GM18505 (cell line): ENCODE results near the gene PRDM4.
"Not testable (repeated sequence)": the region's sequence is repeated elsewhere in the genome, so short reads cannot be mapped to it uniquely, and the experiment has no call there.

Source experiments
- ATAC-seq: cut with Tn5 transposase; IDR thresholded peaks from one replicate; pipeline ENCODE4 v1.9.1; 2021; ENCODE audit not compliant: unreplicated experiment
- POLR2A ChIP-seq: IDR thresholded peaks from 4 replicates; pipeline ENCODE4 v1.6.1; 2011; ENCODE audit warnings: borderline replicate concordance; ENCODE audit not compliant: insufficient read depth, insufficient read length; ENCODE audit errors: extremely low read depth

Gene PRDM4

DNA sequence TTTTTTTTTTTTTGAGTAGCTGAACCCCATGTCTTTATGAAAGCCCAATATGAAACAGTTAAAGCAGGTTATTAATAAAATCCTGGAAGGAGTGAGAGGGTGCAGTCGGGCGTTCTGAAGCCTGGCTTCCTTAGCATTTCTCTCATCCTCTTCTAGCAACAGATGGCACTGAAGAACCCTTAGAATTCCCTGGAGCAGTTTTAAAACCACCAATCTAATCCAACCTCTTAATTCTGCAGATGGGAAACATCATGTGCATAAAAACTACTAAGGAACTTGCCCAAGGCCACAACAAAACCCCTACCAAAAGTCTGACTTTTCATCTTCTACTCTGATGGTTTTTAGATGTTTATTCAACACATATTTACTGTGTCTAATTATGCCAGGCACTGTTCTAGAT is 25.2 kb downstream of the PRDM4 start:
- no peak for TF ChIP-seq POLR2A
- ATAC-seq: no peak

DNA sequence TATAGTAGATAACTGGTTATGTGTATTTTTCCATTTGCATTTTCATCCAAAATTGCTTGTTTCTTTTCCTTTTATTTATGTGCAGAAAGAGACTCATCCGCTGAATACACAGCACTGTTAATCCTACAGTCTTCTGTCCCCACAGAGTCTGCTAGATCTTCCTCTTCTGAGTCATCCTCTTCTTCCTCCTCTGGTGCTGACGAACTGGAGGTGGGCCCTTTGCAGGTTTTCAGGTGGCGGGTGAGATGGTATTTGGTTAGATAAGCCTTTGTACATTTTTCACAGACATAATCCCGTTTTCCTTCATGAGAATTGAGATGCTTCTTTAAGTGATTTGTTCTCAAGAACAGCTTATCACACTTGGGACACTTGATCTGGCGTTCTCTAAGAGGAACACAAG is 26.8 kb downstream of the PRDM4 start:
- no peak for TF ChIP-seq POLR2A
- no peak for ATAC-seq

DNA sequence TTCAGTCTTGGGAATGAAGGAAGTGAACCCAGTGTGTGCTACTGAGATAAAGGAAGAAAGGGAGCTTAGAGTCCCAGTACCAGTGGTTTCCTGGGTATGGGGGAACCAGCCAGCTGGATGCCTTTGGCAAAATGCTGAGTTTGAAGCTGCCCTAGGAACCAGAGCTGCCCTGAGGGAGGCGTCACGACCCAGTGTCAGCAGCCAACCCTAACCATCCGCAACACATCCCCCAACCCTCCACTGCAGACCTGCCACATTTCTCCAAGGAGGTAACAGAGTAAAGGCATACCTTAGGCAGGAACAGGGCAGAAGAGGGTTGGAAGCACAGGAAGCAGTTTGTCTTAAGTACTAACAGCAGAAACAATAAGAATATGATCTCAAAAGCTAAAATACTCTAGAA is 28.6 kb downstream of the PRDM4 start:
- TF ChIP-seq POLR2A: no peak
- ATAC-seq: no peak

DNA sequence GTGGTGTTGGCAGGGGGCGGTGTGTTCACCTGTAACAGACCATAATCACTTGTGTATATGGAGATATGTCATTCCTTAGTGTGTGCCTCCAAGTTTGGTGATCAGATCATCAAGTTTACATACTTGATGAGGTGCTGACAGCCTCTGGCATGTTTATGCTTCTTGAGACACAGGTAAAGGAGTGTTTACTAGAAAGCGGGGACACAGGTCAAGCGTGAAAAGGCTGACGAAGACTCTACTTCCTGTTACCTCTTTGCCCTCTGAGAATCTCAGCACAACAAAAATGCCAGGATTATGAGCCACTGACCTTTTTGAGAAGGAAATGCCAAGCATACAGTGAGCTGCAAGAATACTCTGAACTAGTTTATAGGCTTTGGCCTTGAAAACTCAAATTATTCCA is 29.6 kb downstream of the PRDM4 start:
- ATAC-seq: no peak
- no peak for TF ChIP-seq POLR2A

DNA sequence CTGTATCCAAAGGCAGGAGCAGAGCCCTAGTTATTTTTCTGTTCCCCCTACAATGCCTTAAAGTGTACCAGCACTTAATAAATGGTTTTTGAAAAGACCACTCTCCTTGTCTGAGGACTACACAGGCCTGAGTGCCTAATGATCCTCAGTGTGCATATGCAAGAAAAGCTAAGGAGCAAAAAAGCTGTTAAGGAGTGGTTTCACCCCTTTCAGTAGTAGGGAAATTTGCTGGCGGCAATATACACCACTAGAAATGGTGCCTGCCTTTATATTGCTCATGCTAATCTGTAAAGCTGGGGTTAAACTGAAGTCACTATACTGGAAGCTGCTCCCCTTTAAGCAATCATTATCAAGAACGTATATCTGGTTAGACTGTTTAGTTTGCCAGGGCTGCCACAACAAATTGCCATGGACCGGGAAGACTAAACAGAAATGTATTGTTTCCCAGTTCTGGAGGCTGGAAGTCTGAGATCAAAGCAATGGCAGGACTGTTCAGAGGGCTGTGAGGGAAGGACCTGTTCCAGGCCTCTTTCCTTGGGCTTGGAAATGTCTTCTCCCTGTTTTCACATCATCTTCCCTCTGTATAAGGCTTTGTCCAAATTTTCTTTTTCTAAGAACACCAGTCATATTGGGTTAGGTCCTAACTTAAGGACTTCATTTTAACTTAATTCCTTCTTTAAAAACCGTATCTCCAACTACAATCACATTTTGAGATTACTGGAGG is 30.2 kb downstream of the PRDM4 start:
- TF ChIP-seq POLR2A: no peak
- no peak for ATAC-seq

DNA sequence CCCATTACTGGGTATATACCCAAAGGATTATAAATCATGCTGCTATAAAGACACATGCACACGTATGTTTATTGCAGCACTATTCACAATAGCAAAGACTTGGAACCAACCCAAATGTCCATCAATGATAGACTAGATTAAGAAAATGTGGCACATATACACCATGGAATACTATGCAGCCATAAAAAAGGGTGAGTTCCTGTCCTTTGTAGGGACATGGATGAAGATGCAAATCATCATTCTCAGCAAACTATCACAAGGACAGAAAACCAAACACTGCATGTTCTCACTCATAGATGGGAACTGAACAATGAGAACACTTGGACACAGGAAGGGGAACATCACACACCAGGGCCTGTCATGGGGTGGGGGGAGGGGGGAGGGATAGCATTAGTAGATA is 33.2 kb downstream of the PRDM4 start:
- not testable (repeated sequence) for ATAC-seq

DNA sequence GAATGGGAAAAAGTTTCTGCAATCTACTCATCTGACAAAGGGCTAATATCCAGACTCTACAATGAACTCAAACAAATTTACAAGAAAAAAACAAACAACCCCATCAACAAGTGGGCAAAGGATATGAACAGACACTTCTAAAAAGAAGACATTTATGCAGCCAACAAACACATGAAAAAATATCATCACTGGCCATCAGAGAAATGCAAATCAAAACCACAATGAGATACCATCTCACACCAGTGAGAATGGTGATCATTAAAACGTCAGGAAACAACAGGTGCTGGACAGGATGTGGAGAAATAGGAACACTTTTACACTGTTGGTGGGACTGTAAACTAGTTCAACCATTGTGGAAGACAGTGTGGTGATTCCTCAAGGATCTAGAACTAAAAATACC is 33.6 kb downstream of the PRDM4 start:
- not testable (repeated sequence) for ATAC-seq

DNA sequence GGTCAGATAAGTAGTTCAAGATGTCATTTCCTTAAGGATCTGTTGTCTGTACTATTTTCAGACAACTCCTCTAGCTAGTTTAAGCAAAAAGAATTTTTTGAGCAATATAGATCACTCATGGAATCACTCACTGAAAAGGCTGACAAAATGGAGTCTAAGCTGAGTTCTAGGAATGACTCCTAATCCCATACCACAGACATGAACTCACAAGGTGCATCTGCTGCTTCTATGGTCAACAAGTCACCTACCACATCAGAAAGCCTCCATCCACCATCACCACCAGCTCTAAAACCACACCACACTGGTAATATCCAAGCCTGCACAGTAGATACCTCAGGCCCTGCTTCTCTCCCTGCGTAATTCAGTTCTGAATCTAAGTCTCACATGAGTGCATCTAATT is 42.3 kb downstream of the PRDM4 start:
- TF ChIP-seq POLR2A: no peak
- no peak for ATAC-seq

DNA sequence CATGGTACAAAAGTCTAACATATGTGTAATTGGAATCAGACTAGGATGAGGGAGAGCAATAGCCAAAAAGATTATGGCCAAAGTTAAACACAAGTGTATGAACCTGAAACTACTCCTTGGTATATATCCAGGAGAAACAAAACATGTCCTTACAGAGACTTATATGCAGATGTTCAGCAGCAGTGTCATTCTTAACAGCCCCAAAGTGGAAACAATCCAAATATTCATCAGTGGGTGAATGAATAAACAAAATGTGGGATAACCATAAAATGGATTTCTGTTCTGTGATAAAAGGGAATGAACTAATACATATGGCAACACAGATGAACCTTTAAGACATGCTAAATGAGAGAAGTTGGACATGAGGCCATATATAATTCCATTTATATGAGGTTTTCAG is 45.2 kb downstream of the PRDM4 start:
- ATAC-seq: no peak
- no peak for TF ChIP-seq POLR2A

DNA sequence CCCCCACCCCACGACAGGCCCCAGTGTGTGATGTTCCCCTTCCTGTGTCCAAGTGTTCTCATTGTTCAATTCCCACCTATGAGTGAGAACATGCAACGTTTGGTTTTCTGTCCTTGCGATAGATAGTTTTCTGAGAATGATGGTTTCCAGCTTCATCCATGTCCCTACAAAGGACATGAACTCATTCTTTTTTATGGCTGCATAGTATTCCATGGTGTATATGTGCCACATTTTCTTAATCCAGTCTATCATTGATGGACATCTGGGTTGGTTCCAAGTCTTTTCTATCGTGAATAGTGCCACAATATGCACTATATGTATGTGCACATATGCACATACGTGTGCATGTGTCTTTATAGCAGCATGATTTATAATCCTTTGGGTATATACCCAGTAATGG is 55.4 kb downstream of the PRDM4 start:
- ATAC-seq: not testable (repeated sequence)

DNA sequence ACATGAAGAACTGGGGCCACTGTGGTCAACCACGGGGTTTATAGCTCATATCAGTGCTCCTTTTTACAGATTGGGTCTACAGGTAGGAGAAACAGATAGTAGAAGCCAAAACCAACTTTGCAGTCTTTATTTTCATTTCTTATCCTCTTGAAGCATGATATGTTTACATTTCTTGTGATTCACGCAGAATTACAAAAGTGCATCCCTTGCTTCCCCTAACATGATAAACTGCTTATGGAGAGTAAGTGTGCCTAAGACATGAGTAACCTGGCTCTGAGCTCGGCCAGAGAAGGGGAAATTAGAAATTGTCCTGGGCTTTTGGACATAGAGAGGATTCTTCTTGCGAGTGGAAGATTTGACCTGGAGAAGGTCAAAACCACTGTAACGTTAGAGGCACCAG is 56.9 kb downstream of the PRDM4 start:
- no peak for ATAC-seq
- TF ChIP-seq POLR2A: no peak

DNA sequence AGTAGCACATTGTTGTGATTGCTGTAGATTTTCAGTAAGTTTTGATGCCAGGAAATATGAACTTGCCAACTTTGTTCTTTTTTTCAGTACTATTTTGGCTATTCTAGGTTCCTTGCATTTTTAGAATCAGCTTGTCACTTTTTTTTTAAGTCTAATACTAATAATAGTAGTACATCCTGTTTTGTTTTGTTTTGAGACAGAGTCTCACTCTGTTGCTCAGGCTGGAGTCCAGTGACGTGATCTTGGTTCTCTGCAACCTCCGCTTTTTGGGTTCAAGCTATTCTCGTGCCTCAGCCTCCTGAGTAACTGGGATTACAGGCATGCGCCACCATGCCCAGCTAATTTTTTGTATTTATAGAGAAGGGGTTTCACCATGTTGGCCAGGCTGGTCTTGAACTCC is 58.8 kb downstream of the PRDM4 start:
- ATAC-seq: no peak
- no peak for TF ChIP-seq POLR2A

DNA sequence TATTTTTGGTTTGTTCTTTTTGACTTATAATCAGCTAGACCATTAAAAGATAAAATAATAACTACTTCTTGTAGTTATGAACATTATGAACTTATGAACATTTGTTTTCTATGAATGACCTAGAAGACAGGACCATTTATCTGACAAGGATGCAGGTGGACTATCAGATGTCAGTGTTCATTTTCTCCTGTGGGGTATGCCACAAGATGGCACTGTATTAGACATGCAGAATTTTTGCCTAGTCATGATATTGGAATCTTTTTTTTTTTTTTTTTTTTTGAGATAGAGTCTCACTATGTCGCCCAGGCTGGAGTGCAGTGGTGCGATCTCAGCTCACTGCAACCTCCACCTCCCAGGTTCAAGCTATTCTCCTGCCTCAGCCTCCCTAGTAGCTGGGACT is 65.2 kb downstream of the PRDM4 start:
- ATAC-seq: not testable (repeated sequence)

DNA sequence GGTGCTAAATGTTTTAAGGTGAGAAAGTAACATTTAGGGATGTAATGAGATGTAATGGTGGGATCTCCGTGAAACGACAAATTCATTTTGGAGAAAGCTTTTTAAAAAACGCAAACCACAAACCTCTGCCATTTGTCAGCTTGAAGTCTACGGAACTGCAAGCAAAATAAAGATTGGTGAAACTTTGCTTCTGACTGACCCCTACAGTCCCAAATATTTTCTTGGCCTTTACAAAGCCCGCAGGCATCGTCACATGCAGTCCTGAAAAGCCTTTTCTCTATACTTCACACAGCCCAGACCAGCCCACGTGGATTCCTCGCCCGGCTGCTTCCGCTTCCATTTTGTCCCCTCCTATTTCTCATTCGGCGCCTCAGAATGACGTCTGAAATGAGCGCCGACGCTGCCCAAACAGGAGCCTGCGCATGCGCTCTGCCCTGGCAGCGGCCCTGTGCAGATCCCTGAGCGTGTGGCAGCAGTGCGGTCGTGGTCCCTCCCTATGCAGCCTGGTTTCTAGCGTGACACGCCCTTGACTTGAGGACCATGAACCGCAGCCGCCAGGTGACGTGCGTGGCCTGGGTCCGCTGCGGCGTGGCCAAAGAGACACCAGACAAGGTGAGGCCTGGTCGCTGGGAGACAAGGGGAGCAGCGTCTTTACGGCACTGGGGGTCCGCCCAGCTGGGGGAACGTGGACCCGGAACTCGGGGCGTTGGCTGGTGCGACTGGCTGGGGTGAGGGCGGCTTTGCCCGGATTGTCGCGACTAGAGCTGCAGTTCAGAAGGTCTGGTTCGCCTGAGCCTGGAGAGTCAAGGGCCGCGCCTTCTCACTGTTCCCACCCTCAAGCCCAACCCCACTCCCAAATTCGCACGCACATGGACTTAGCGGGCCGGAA is 75.3 kb downstream of the PRDM4 start, which contains the start of gene PWP1:
TSS of gene PWP1 (plus strand) at position 440 of the 889 bp plus-strand sequence. CDS start at position 541, 101 bp downstream.
- peak; percentile 86 for ATAC-seq

DNA sequence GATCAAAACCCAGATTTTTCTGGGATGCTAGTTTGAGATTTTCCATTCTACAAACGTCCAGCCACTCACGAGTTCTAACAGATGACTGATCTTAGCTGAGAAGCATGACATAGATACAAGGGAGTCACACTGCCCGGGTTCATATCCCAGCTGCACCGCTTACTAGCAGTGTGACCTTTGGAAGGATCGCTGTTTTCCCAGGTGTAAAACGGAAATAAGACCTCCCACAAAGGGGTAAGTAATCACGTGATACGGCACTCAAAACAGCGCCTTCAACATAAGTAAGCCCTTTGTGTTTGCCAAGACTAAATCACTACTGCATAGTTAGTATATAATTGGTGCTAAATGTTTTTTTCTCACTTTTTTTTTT is 76.0 kb downstream of the PRDM4 start:
- no peak for TF ChIP-seq POLR2A
- ATAC-seq: no peak

More for the DNA sequence above, 75.3 kb downstream of the PRDM4 start, which contains the start of gene PWP1:
- peak; percentile 90 for TF ChIP-seq POLR2A
